Endothelial cell (in vitro differentiated cells): Measurements from ENCODE around the gene KIAA1217. TPM values are rescaled to one million over a fixed set of nuclear protein-coding genes. Genes with fewer than 3 reads are reported as not detected.

Source experiments
- DNase-seq: peaks from one replicate; pipeline ENCODE4 v3.0.0; 2021; ENCODE audit warnings: low spot score
- H3K27ac Mint-ChIP-seq: one replicate; pipeline ENCODE4 v1.8.0; 2021; ENCODE audit warnings: mixed read lengths, inconsistent platforms; ENCODE audit not compliant: unreplicated experiment
- H3K27me3 Mint-ChIP-seq: one replicate; pipeline ENCODE4 v1.8.0; 2021; ENCODE audit warnings: mild to moderate bottlenecking, moderate library complexity, mixed read lengths, inconsistent platforms; ENCODE audit not compliant: unreplicated experiment
- H3K36me3 Mint-ChIP-seq: one replicate; pipeline ENCODE4 v1.8.0; 2021; ENCODE audit warnings: mild to moderate bottlenecking, low read depth, mixed read lengths, inconsistent platforms; ENCODE audit not compliant: unreplicated experiment
- H3K4me1 Mint-ChIP-seq: one replicate; pipeline ENCODE4 v1.8.0; 2021; ENCODE audit warnings: mild to moderate bottlenecking, mixed read lengths, inconsistent platforms; ENCODE audit not compliant: unreplicated experiment
- H3K4me3 Mint-ChIP-seq: one replicate; pipeline ENCODE4 v1.8.0; 2021; ENCODE audit warnings: mild to moderate bottlenecking, mixed read lengths, inconsistent platforms; ENCODE audit not compliant: unreplicated experiment
- H3K9me3 Mint-ChIP-seq: one replicate; pipeline ENCODE4 v1.8.0; 2021; ENCODE audit warnings: mixed read lengths, inconsistent platforms; ENCODE audit not compliant: unreplicated experiment
- total RNA-seq: library from RNA; stranded (reverse); fragmentation: NEBNext Ultra II Directional; extraction: Animal tissue kit (Norgen Biotek cat#: 25700); gene quantifications from one replicate; pipeline ENCODE4 v1.2.1, GENCODE V29; 2021; ENCODE audit not compliant: unreplicated experiment
- TF ChIP-seq, protein P1 (sequence below): fragments of 200-600 bp; sonication (generic); IDR thresholded peaks from one replicate; pipeline ENCODE4 v1.5.0; 2021; ENCODE audit warnings: antibody characterized with exemption; ENCODE audit not compliant: unreplicated experiment

KIAA1217 gene
- total RNA-seq, 1 donor from 2014 or later = 70.8 TPM

- TF ChIP-seq, protein P1, sequence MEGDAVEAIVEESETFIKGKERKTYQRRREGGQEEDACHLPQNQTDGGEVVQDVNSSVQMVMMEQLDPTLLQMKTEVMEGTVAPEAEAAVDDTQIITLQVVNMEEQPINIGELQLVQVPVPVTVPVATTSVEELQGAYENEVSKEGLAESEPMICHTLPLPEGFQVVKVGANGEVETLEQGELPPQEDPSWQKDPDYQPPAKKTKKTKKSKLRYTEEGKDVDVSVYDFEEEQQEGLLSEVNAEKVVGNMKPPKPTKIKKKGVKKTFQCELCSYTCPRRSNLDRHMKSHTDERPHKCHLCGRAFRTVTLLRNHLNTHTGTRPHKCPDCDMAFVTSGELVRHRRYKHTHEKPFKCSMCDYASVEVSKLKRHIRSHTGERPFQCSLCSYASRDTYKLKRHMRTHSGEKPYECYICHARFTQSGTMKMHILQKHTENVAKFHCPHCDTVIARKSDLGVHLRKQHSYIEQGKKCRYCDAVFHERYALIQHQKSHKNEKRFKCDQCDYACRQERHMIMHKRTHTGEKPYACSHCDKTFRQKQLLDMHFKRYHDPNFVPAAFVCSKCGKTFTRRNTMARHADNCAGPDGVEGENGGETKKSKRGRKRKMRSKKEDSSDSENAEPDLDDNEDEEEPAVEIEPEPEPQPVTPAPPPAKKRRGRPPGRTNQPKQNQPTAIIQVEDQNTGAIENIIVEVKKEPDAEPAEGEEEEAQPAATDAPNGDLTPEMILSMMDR = no peak
- H3K4me1 Mint-ChIP-seq = peaks cover 26% of the 10 kb centered on the region
- H3K27me3 Mint-ChIP-seq = peaks cover 6% of the 10 kb centered on the region
- no peak overlapping the region for H3K4me3 Mint-ChIP-seq
- H3K9me3 Mint-ChIP-seq = no peaks in the 10 kb centered on the region
- H3K36me3 Mint-ChIP-seq = peaks cover 16% of the 10 kb centered on the region
- H3K27ac Mint-ChIP-seq = no peak overlapping the region
- no peak for DNase-seq
Observed at GRCh38 chr10:24462889-24463552, 254.1 kb downstream of the KIAA1217 start.

DNA sequence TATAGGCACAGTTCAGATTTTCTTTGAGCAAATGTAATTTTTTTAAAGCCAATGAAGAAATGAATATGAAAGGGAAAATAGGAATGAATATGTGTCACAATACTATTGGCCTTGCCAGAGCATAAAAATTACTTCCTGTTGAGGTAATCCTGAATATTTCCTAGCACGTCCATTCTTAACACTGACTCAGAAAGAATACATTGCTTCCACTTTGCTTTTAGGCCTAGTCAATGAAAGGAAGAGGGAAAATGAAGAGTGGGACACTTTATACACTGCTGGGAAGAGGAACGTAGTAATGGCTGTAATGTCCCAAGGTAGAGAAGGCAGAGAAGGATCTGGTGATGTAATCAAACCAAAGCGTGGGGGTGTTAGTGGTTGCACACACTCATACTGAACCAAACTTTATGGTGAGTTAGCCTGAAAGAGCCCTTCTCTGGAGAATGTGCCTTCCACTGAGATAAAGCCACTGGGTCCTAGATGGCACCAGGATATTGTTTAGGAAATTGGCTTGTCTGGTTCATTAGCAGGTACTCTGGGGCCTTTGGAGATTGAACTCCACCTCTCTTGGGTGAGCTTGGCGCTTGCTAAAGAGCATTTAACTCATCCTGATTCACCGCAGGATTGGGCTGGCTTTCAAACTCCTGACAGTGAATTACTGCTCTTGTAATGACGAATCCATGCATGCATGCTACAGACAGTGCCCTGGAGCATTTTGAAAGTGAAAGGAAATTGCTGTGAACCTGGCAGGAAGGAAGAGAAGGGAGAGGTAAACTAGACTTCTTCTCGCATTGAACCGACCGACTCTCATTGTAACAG, 254.9 kb downstream of the KIAA1217 start:
- peaks cover 6% of the 10 kb centered on the region for H3K27me3 Mint-ChIP-seq
- TF ChIP-seq, protein P1 = no peak
- H3K27ac Mint-ChIP-seq = no peak overlapping the region
- no peaks in the 10 kb centered on the region for H3K9me3 Mint-ChIP-seq
- H3K4me1 Mint-ChIP-seq = peaks cover 20% of the 10 kb centered on the region
- peaks cover 10% of the 10 kb centered on the region for H3K36me3 Mint-ChIP-seq
- H3K4me3 Mint-ChIP-seq = no peak overlapping the region
- no peak for DNase-seq

GRCh38 chr10:24465124-24465874, 256.4 kb downstream of the KIAA1217 start:
- Mint-ChIP-seq H3K27ac (no peak overlapping the region), H3K36me3 (peaks cover 10% of the 10 kb centered on the region), H3K9me3 (no peaks in the 10 kb centered on the region), H3K27me3 (peaks cover 6% of the 10 kb centered on the region), H3K4me3 (peak overlapping the region; percentile 61), H3K4me1 (peaks cover 20% of the 10 kb centered on the region)
- DNase-seq = no peak
- TF ChIP-seq, protein P1 = no peak

DNA sequence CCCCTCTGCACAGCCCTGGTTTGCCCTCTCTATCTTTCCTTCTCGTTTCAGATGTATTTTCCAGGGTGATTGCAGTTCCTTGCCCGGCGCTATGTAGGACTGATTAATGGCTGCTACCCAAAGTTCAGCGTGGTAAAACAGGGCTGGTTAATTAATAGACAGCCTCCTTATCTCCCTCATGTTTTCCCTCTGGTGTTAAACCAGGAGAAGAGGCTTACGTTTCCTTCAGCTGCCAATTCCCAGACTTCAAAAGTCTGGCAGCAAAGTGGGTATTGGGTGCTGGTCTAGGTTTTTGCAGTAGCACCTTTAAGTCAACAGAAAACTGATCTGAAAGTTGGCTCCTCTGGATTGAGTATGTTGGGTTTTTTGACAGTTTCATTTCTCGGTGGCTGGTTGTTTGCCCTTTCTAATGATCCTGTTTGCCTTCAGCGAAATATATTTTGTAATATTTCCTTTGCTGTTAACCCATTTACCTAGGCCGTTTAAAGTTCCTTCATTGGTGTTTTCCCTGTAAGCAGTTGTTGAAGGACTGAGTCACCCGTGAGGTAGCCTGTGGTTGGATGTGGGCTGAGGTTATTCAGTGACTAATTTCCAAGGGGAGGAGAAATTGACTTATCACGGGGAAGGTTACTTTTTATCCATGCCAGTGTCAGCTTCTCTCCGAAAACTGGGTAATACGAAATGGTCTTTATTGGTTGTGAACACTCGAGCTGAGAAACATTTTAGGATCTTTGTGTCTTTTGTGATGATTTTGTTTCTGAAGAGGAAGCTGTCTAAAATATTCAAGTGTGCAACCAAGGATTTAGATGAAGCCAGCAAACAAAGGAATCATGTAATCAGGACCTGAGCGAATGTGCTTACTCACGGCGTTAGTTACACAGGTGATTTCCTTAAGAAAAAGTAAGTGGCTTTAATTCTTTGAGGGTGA, 257.2 kb downstream of the KIAA1217 start:
- peaks cover 10% of the 10 kb centered on the region for H3K36me3 Mint-ChIP-seq
- TF ChIP-seq, protein P1 = no peak
- peak overlapping the region; percentile 61 for H3K4me3 Mint-ChIP-seq
- H3K27ac Mint-ChIP-seq = no peak overlapping the region
- H3K27me3 Mint-ChIP-seq = peaks cover 6% of the 10 kb centered on the region
- no peak for DNase-seq
- peaks cover 20% of the 10 kb centered on the region for H3K4me1 Mint-ChIP-seq
- H3K9me3 Mint-ChIP-seq = no peaks in the 10 kb centered on the region
